Activated CD8-positive, alpha-beta T cell treated with anti-CD3 and anti-CD28 coated beads for 36 hours (primary cell): Measurements from ENCODE around the gene IL25. TPM values are rescaled to one million over a fixed set of nuclear protein-coding genes. Genes with fewer than 3 reads are reported as not detected.

Experiments
- ATAC-seq: fragments of 200-7000 bp; cut with Tn5 transposase; one replicate; pipeline ENCODE4 v1.10.0; 2021; ENCODE audit warnings: mild to moderate bottlenecking, moderate library complexity
- CTCF ChIA-PET: fragments of 350-600 bp; sonication (Branson Sonifier 250); formaldehyde crosslinking; loops from one replicate; lab custom pipeline; 2021; ENCODE audit warnings: antibody characterized with exemption; lab: Charles Lee
- POLR2A ChIA-PET: fragments of 350-600 bp; sonication (Branson Sonifier 250); formaldehyde crosslinking; loops from one replicate; lab custom pipeline; 2021; ENCODE audit warnings: antibody characterized with exemption; lab: Charles Lee
- DNase-seq: peaks from one replicate; pipeline ENCODE4 v3.0.0-alpha.2; 2020
- H3K27ac Mint-ChIP-seq: one replicate; pipeline ENCODE4 v1.8.0; 2021; ENCODE audit warnings: mild to moderate bottlenecking, mixed read lengths
- H3K27me3 Mint-ChIP-seq: one replicate; pipeline ENCODE4 v1.8.0; 2021; ENCODE audit warnings: mixed read lengths
- H3K36me3 Mint-ChIP-seq: one replicate; pipeline ENCODE4 v1.8.0; 2021; ENCODE audit warnings: low read depth, mixed read lengths
- H3K4me1 Mint-ChIP-seq: one replicate; pipeline ENCODE4 v1.8.0; 2021; ENCODE audit warnings: low read depth, mixed read lengths
- H3K4me3 Mint-ChIP-seq: one replicate; pipeline ENCODE4 v1.8.0; 2021; ENCODE audit warnings: mild to moderate bottlenecking, moderate library complexity, mixed read lengths
- H3K9me3 Mint-ChIP-seq: one replicate; pipeline ENCODE4 v1.8.0; 2021; ENCODE audit warnings: mixed read lengths
- intact Hi-C: fragments of 100-400 bp; cut with micrococcal nuclease; formaldehyde crosslinking; loops from one replicate; pipeline ENCODE4 v1.10.0; 2022
- total RNA-seq, 2 experiments: library from RNA; stranded (reverse); gene quantifications; one replicate each; pipeline ENCODE4 v1.2.3, GENCODE V29; 2021
- TF ChIP-seq, protein P1 (sequence below): fragments of 200-600 bp; IDR thresholded peaks from one replicate; pipeline ENCODE4 v1.8.0; 2022; ENCODE audit warnings: antibody characterized with exemption, mild to moderate bottlenecking

Gene IL25
- total RNA-seq, 2 experiments from 2014 or later, result not detected

DNA sequence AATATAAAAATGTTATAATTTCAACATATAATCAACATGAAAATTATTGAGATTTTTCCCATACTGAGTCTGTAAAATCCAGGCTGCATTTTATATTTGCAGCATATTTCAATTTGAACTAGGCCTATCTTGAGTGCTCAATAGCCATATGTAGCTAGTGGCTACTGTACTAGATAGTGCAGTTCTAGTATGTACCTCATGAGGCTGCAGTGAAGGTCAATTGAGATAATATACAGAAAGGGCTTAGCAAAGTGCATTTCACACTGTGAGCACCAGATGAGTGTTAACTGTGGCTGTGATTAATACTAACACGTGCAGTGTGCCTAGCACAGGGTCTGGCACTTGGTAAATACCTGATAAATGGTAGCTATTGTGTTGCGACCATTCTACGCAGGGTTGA, 14.6 kb upstream of the IL25 start:
- intact Hi-C loops, result no loop called here
- DNase-seq, result no peak
- TF ChIP-seq, protein P1, sequence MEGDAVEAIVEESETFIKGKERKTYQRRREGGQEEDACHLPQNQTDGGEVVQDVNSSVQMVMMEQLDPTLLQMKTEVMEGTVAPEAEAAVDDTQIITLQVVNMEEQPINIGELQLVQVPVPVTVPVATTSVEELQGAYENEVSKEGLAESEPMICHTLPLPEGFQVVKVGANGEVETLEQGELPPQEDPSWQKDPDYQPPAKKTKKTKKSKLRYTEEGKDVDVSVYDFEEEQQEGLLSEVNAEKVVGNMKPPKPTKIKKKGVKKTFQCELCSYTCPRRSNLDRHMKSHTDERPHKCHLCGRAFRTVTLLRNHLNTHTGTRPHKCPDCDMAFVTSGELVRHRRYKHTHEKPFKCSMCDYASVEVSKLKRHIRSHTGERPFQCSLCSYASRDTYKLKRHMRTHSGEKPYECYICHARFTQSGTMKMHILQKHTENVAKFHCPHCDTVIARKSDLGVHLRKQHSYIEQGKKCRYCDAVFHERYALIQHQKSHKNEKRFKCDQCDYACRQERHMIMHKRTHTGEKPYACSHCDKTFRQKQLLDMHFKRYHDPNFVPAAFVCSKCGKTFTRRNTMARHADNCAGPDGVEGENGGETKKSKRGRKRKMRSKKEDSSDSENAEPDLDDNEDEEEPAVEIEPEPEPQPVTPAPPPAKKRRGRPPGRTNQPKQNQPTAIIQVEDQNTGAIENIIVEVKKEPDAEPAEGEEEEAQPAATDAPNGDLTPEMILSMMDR, result no peak
- H3K9me3 Mint-ChIP-seq, result no peaks in the 10 kb centered on the region
- peaks cover 21% of the 10 kb centered on the region for H3K27me3 Mint-ChIP-seq
- ChIA-PET CTCF (interaction anchor here (1.4 to 2.0 kb wide), 3 partner anchors 12 to 22 kb away, joined by 3 to 6 read pairs (median 4); no protein-coding TSS in a partner anchor), POLR2A (no interaction called here)
- peaks cover under 1% of the 10 kb centered on the region for H3K4me1 Mint-ChIP-seq
- no peak overlapping the region for H3K4me3 Mint-ChIP-seq
- no peak overlapping the region for H3K27ac Mint-ChIP-seq
- H3K36me3 Mint-ChIP-seq, result no peaks in the 10 kb centered on the region
- no peak for ATAC-seq

DNA sequence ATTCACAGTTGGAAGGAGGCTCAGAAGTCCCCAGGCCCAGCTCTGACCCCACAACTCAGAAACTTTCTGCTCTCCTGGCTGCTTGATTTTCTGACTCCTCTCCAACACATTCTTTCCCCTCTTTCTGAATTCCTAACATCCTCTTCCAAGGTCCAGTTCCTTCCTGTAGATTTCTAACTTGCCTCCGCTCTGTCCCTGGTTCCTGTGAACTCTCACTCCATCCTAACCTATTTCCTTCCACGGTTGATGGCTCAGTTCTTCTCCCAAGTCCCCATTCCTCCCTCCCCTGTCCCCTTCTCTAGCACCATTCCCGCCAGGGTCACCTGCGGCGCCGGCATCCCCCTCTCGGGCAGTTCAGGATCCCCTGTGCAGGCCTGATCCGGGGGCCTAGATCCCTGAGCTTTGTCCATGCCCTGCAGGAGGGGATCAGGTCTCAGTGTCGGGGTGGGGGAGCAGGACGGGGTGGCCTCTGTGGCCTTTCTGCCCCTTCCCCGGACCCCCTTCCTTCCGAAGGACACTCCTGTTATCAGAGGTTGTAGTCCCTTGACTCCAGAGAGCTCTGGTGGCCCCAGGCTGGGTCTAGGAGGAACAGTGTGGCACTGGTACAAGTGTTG, 13.9 kb upstream of the IL25 start:
- POLR2A ChIA-PET, result no interaction called here
- Mint-ChIP-seq H3K9me3 (no peaks in the 10 kb centered on the region), H3K4me1 (no peaks in the 10 kb centered on the region), H3K27ac (no peak overlapping the region), H3K36me3 (no peaks in the 10 kb centered on the region), H3K4me3 (no peak overlapping the region), H3K27me3 (peaks cover 17% of the 10 kb centered on the region)
- no peak for DNase-seq
- intact Hi-C loops, result no loop called here
- no peak for ATAC-seq
- TF ChIP-seq, protein P1, result no peak
- CTCF ChIA-PET, result interaction anchor here (1.4 to 2.0 kb wide), 4 partner anchors 13 to 32 kb away, joined by 3 to 6 read pairs (median 4); no protein-coding TSS in a partner anchor

DNA sequence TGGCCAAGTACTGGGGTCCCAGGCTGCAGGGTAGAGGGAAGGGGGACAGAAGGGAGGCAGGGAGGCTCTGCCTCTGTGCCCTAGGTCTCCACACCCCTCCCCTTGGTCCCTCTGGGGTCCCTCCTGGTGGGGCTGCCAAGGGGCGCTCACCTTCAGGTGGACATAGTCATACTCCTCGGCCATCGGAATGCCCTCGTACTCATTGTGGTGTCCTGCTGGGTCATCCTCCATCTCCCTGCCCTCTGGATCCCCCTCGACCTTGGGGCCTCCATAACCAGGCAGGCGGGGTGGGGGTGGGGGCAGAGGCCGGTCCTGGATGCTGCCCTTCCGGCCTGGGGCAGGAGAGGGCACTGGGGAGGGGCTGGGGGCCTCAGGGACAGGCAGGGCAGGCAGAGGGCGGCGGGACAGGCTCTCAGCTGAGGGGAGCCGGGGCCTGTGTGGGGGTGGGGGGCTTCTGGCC, 13.4 kb upstream of the IL25 start:
- DNase-seq, result no peak
- intact Hi-C loops, result no loop called here
- TF ChIP-seq, protein P1, result no peak
- ChIA-PET CTCF (interaction anchor here (1.0 to 1.5 kb wide), 2 partner anchors 21 to 32 kb away, joined by 3 read pairs; no protein-coding TSS in a partner anchor), POLR2A (interaction anchor here (1.3 kb wide), 1 partner anchor 177 kb away, joined by 4 read pairs; no protein-coding TSS in a partner anchor)
- Mint-ChIP-seq H3K27ac (no peak overlapping the region), H3K4me1 (no peaks in the 10 kb centered on the region), H3K4me3 (no peak overlapping the region), H3K9me3 (no peaks in the 10 kb centered on the region), H3K27me3 (peaks cover 16% of the 10 kb centered on the region), H3K36me3 (no peaks in the 10 kb centered on the region)
- ATAC-seq, result no peak

DNA sequence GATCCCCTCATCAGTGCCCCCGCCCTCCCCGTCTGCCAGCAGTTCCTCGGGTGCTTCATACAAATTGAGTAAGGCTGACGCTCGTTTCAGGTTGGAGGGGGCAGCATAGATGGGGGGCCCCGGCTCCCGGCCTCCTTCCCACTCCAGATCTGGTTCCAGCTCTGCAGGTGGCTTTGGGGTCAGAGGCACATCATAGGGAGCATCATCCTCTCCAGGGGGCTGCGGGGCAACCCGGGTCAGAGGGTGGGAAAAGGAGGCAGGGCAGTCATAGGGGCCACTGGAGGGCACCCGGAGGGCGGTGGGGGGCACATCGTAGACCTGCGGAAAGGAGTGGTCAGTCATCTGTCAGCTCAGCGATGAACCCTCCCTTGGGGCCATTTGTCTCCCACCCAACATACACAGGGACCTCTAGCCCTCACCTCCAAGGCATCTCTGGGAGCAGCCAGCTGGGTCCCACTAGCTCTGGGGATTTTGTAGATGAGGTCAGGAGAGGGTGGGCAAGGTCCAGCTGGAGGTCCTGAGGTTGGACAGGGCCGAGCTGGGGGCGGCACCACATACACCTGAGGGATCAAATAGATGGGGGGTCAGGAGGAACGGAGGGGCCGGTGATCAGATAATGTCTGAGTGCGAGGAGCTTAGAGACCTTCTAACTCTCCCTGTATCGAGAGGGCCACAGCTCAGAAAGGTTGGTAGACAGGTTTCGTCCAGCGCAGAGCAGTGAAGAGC, 12.7 kb upstream of the IL25 start:
- no peaks in the 10 kb centered on the region for H3K36me3 Mint-ChIP-seq
- CTCF ChIA-PET, result interaction anchor here (0.9 to 1.5 kb wide), 4 partner anchors 10 to 33 kb away, joined by 3 read pairs; no protein-coding TSS in a partner anchor
- TF ChIP-seq, protein P1, result no peak
- H3K4me1 Mint-ChIP-seq, result no peaks in the 10 kb centered on the region
- no peak overlapping the region for H3K4me3 Mint-ChIP-seq
- intact Hi-C loops, result no loop called here
- DNase-seq, result no peak
- POLR2A ChIA-PET, result interaction anchor here (0.8 to 1.3 kb wide), 2 partner anchors 11 to 178 kb away, joined by 3 to 4 read pairs; no protein-coding TSS in a partner anchor
- H3K27me3 Mint-ChIP-seq, result peaks cover 19% of the 10 kb centered on the region
- no peaks in the 10 kb centered on the region for H3K9me3 Mint-ChIP-seq
- no peak overlapping the region for H3K27ac Mint-ChIP-seq
- ATAC-seq, result no peak
